Esophagus muscularis mucosa (tissue), 4 donors: ENCODE measurements around the gene DACH1. TPM values are rescaled to one million over a fixed set of nuclear protein-coding genes. Genes with fewer than 3 reads are reported as not detected.

Experiments used
- DNase-seq: peaks from one replicate; pipeline ENCODE4 v3.0.0-alpha.2; 2017; ENCODE audit errors: extremely low spot score
- H3K27ac ChIP-seq, 4 donors: fragments of 200-600 bp; sonication (generic); replicated peaks in 1 of 4; 1 replicate in 3 of 4; 2 replicates in 1 of 4; pipeline ENCODE4 v1.5.1; 2016 to 2019; ENCODE audit warnings: mild to moderate bottlenecking in 1 of 4
- H3K27me3 ChIP-seq, 4 donors: fragments of 200-600 bp; sonication (generic); one replicate each; pipeline versions ENCODE4 v1.5.1 to v1.6.0; 2016 to 2019
- H3K36me3 ChIP-seq, 4 donors: fragments of 200-600 bp; sonication (generic); one replicate each; pipeline ENCODE4 v1.5.1; 2016 to 2019
- H3K4me1 ChIP-seq, 4 donors: fragments of 200-600 bp; sonication (generic); one replicate each; pipeline ENCODE4 v1.5.1; 2016 to 2019
- H3K4me3 ChIP-seq, 4 donors: fragments of 200-600 bp; sonication (generic); 1 replicate in 2 of 4; 2 replicates in 2 of 4; pipeline ENCODE4 v1.5.1; 2016 to 2019; ENCODE audit warnings: mild to moderate bottlenecking in 4 of 4, moderate library complexity in 1 of 4
- H3K9me3 ChIP-seq, 4 donors: fragments of 200-600 bp; sonication (generic); 1 replicate in 3 of 4; 2 replicates in 1 of 4; pipeline ENCODE4 v1.5.1; 2016 to 2019
- CTCF ChIP-seq, 3 experiments: fragments of 200-600 bp in 2 of 3; fragments of 450-650 bp in 1 of 3; sonication (generic) in 2 of 3; IDR thresholded peaks; one replicate each; pipeline ENCODE4 v1.5.1; 2017 to 2019; ENCODE audit warnings: antibody characterized with exemption in 3 of 3, mild to moderate bottlenecking in 2 of 3, moderate library complexity in 1 of 3
- EP300 ChIP-seq: sonication (generic); formaldehyde crosslinking; IDR thresholded peaks from one replicate; pipeline ENCODE4 v1.6.1; 2017; ENCODE audit warnings: antibody characterized with exemption
- POLR2A ChIP-seq: fragments of 450-650 bp; IDR thresholded peaks from one replicate; pipeline ENCODE4 v1.6.1; 2017; ENCODE audit warnings: antibody characterized with exemption, moderate library complexity, mild to moderate bottlenecking, low read depth
- POLR2AphosphoS5 ChIP-seq, 2 donors: sonication (generic); formaldehyde crosslinking; IDR thresholded peaks; one replicate each; pipeline ENCODE4 v1.6.1; 2017; ENCODE audit warnings: antibody characterized with exemption in 2 of 2
- WGBS: methylation state at CpG from one replicate; pipeline ENCODE4 v1.1.5; 2018; 5-methylcytosine and 5-hydroxymethylcytosine counted together
- intact Hi-C: fragments of 100-400 bp; cut with DNase I; formaldehyde crosslinking; loops from one replicate; pipeline ENCODE4 v1.15.1; 2023
- total RNA-seq, 4 donors: library from RNA; depleted of rRNA; stranded (reverse); fragments of >200 nt; gene quantifications; one replicate each; pipeline versions ENCODE4 v1.1.0 to v1.2.1, GENCODE V29; 2016

The DACH1 gene
- total RNA-seq, 4 donors from 2014 or later, result 1.2 to 2.0 (median 1.5) TPM

- DNase-seq, result no peak
- H3K9me3 ChIP-seq, result no peaks in the 10 kb centered on the region
- no peaks in the 10 kb centered on the region for H3K27me3 ChIP-seq
- no peaks in the 10 kb centered on the region for H3K4me1 ChIP-seq
- intact Hi-C loops, result no loop called here
- no peaks in the 10 kb centered on the region for H3K36me3 ChIP-seq
- no peak for TF ChIP-seq POLR2A
- TF ChIP-seq EP300, result no peak
- no peak for TF ChIP-seq CTCF (IDR thresholded peaks at IDR 0.05)
- no peak for TF ChIP-seq POLR2AphosphoS5 (IDR thresholded peaks at IDR 0.05)
- no peak overlapping the region for H3K4me3 ChIP-seq
- 74% methylated on average over 10 of the region's 10 CpGs for WGBS
- H3K27ac ChIP-seq, result no peak overlapping the region
These were observed 107.1 kb downstream of the DACH1 start for GRCh38 chr13:71759651-71760511.

- Histone ChIP-seq H3K36me3 (no peaks in the 10 kb centered on the region), H3K27ac (no peak overlapping the region), H3K27me3 (no peaks in the 10 kb centered on the region), H3K9me3 (no peaks in the 10 kb centered on the region), H3K4me1 (no peaks in the 10 kb centered on the region), H3K4me3 (no peak overlapping the region)
- no peak for TF ChIP-seq EP300
- TF ChIP-seq POLR2A, result no peak
- no peak for TF ChIP-seq CTCF (IDR thresholded peaks at IDR 0.05)
- intact Hi-C loops, result no loop called here
- DNase-seq, result no peak
- 44% methylated on average over 2 of the region's 2 CpGs for WGBS
These were observed 108.2 kb downstream of the DACH1 start for GRCh38 chr13:71758828-71759227.

GRCh38 chr13:71754407-71754974 lies 112.5 kb downstream of the DACH1 start:
- H3K27ac ChIP-seq, result no peak overlapping the region
- peaks cover 0 to 4% (median 0%) of the 10 kb centered on the region in 4 donors for H3K4me1 ChIP-seq
- intact Hi-C loops, result no loop called here
- no peaks in the 10 kb centered on the region for H3K9me3 ChIP-seq
- DNase-seq, result no peak
- H3K4me3 ChIP-seq, result no peak overlapping the region
- no peak for TF ChIP-seq POLR2AphosphoS5 (IDR thresholded peaks at IDR 0.05)
- TF ChIP-seq POLR2A, result no peak
- no peak for TF ChIP-seq EP300
- no peak for TF ChIP-seq CTCF (IDR thresholded peaks at IDR 0.05)
- 79% methylated on average over 7 of the region's 7 CpGs for WGBS
- no peaks in the 10 kb centered on the region for H3K36me3 ChIP-seq
- H3K27me3 ChIP-seq, result no peaks in the 10 kb centered on the region

- TF ChIP-seq POLR2AphosphoS5 (IDR thresholded peaks at IDR 0.05) (no peak), EP300 (no peak), POLR2A (no peak), CTCF (IDR thresholded peaks at IDR 0.05) (no peak)
- no peak overlapping the region for H3K4me3 ChIP-seq
- DNase-seq, result no peak
- intact Hi-C loops, result no loop called here
- H3K36me3 ChIP-seq, result no peaks in the 10 kb centered on the region
- H3K4me1 ChIP-seq, result peaks cover 0 to 4% (median 0%) of the 10 kb centered on the region in 4 donors
- whole genome bisulfite sequencing, result 85% methylated on average over 4 of the region's 4 CpGs
- no peaks in the 10 kb centered on the region for H3K27me3 ChIP-seq
- H3K27ac ChIP-seq, result no peak overlapping the region
- H3K9me3 ChIP-seq, result no peaks in the 10 kb centered on the region
These were observed 114.1 kb downstream of the DACH1 start for GRCh38 chr13:71752775-71753513.
